Adrenal gland (tissue), 12 donors: ENCODE results near the gene NOVA1. TPM values are rescaled to one million over a fixed set of nuclear protein-coding genes. Genes with fewer than 3 reads are reported as not detected.

ENCODE experiments used
- DNase-seq, 7 donors: peaks; one replicate each; pipeline ENCODE4 v3.0.0-alpha.2; 2019 to 2020
- H3K27ac ChIP-seq, 5 donors: fragments of 200-600 bp; sonication (generic) in 4 of 5; 1 replicate in 3 of 5; 2 replicates in 2 of 5; pipeline versions ENCODE4 v1.5.1 to v1.8.0; 2016 to 2020; ENCODE audit warnings: mild to moderate bottlenecking in 1 of 5
- H3K27me3 ChIP-seq: fragments of 200-600 bp; 2 replicates; pipeline ENCODE4 v1.8.0; 2021
- H3K36me3 ChIP-seq, 2 donors: fragments of 200-600 bp; replicated peaks in 1 of 2; 1 replicate in 1 of 2; 2 replicates in 1 of 2; pipeline versions ENCODE4 v1.5.1 to v1.8.0; 2018 to 2022
- H3K4me1 ChIP-seq, 2 donors: fragments of 200-600 bp; replicated peaks in 1 of 2; 1 replicate in 1 of 2; 2 replicates in 1 of 2; pipeline versions ENCODE4 v1.5.1 to v1.8.0; 2018 to 2021
- H3K4me3 ChIP-seq, 4 donors: fragments of 200-600 bp; sonication (generic) in 3 of 4; one replicate each; pipeline ENCODE4 v1.5.1; 2016 to 2018
- H3K9me3 ChIP-seq, 3 donors: fragments of 200-600 bp; sonication (generic) in 1 of 3; replicated peaks in 1 of 3; 1 replicate in 2 of 3; 2 replicates in 1 of 3; pipeline versions ENCODE4 v1.5.1 to v1.8.0; 2016 to 2021
- POLR2A ChIP-seq, 2 donors: fragments of 450-650 bp; IDR thresholded peaks; one replicate each; pipeline ENCODE4 v1.6.1; 2017; ENCODE audit warnings: antibody characterized with exemption in 2 of 2, mild to moderate bottlenecking in 2 of 2, moderate library complexity in 1 of 2
- WGBS, 4 donors: extraction: QIAGEN DNeasy Blood & Tissue Kit in 2 of 4; methylation state at CpG; one replicate each; pipeline versions ENCODE4 v1.1.5 to v1.1.7; 2013 to 2017; 5-methylcytosine and 5-hydroxymethylcytosine counted together
- intact Hi-C, 2 donors: fragments of 100-400 bp; cut with DNase I; formaldehyde crosslinking; loops; one replicate each; pipeline versions ENCODE4 v1.14.1 to v1.15.0; 2022 to 2023
- polyA plus RNA-seq, 3 donors: library from polyadenylated mRNA; stranded (reverse); fragments of 200-250 nt in 2 of 3; fragments of 350-450 nt in 1 of 3; fragmentation: Illumina TruSeq in 1 of 3; extraction: RNeasy Lipid Tissue Mini Kit (QIAGEN cat#74804) in 1 of 3; gene quantifications; one replicate each; pipeline ENCODE4 v1.2.3, GENCODE V29; 2013 to 2014
- total RNA-seq, 9 donors: library from RNA; depleted of rRNA in 4 of 9; stranded (reverse); fragments of >200 nt in 4 of 9; fragments of 120-200 nt in 1 of 9; fragmentation: NEBNext Ultra II Directional in 1 of 9; extraction: Animal tissue kit (Norgen Biotek cat#: 25700) in 1 of 9; gene quantifications; one replicate each; pipeline versions ENCODE4 v1.1.0 to v1.2.4, GENCODE V29; 2013 to 2023
- TF ChIP-seq, protein P1 (sequence below), 6 experiments: fragments of 450-650 bp in 4 of 6; fragments of 200-600 bp in 2 of 6; sonication (generic) in 1 of 6; IDR thresholded peaks; 1 replicate in 5 of 6; 2 replicates in 1 of 6; pipeline versions ENCODE4 v1.5.1 to v1.8.0; 2016 to 2021; ENCODE audit warnings: antibody characterized with exemption in 6 of 6, mild to moderate bottlenecking in 2 of 6, moderate library complexity in 1 of 6
- donor health status: healthy with polysubstance abuse.
- donor health status: Bipolar disorder and iron deficiency.
- donor health status: DM: yes; HTN: yes; CAD: no.
- donor health status: DM: no; HTN: no; CAD: no.
- donor health status: DM: no; HTN: no; CAD: no.
- donor health status: DM: yes; HTN: yes; CAD: no.

NOVA1 gene
- total and polyA plus RNA-seq, 12 donors = 0.69 to 16.6 (median 4.4) TPM

DNA sequence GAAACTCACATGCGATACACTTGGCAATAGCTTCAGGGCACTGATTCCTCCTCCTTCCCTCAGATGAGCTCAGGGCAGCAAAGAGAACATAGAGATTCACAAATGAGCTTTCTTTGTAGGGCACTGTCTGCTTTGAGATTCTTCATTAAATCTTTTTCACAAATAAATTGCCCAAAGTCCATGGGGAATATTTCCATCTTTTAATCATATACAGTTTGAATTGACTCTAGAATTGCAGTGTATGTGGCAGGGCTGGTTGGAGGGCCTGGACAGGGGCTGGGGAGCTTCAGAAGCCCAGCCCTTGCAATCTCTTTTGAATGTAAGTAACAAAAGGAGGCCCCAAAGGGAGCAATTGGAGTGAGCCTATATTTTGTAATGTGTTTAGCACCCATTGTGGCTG lies 197.5 kb downstream of the NOVA1 start:
- Histone ChIP-seq H3K36me3 (no peaks in the 10 kb centered on the region), H3K4me1 (no peaks in the 10 kb centered on the region), H3K27me3 (no peaks in the 10 kb centered on the region), H3K27ac (no peak overlapping the region), H3K9me3 (no peaks in the 10 kb centered on the region), H3K4me3 (no peak overlapping the region)
- 76 to 100% (median 93%) methylated on average over 1 of the region's 1 CpG for WGBS, 4 donors
- DNase-seq = no peak
- TF ChIP-seq, protein P1, sequence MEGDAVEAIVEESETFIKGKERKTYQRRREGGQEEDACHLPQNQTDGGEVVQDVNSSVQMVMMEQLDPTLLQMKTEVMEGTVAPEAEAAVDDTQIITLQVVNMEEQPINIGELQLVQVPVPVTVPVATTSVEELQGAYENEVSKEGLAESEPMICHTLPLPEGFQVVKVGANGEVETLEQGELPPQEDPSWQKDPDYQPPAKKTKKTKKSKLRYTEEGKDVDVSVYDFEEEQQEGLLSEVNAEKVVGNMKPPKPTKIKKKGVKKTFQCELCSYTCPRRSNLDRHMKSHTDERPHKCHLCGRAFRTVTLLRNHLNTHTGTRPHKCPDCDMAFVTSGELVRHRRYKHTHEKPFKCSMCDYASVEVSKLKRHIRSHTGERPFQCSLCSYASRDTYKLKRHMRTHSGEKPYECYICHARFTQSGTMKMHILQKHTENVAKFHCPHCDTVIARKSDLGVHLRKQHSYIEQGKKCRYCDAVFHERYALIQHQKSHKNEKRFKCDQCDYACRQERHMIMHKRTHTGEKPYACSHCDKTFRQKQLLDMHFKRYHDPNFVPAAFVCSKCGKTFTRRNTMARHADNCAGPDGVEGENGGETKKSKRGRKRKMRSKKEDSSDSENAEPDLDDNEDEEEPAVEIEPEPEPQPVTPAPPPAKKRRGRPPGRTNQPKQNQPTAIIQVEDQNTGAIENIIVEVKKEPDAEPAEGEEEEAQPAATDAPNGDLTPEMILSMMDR (IDR thresholded peaks at IDR 0.05) = no peak
- TF ChIP-seq POLR2A (IDR thresholded peaks at IDR 0.05) = no peak
- intact Hi-C loops = no loop called here

DNA sequence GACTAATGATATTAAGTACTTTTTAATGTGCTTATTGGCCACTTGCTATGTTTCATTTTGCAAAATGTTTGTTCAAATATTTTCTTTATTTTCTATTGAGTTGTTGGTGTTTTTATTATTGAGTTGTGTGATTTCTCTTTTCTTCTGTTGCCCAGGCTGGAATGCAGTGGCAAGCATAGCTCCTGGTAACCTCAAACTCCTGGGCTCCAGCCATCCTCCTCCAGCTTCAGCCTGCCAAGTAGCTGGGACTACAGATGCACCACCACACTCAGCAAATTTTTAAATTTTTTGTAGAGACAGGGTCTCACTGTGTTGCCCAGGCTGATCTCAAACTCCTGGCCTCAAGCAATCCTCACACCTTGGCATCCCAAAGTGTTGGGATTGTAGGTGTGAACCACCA lies 199.2 kb downstream of the NOVA1 start:
- no peak overlapping the region for H3K4me3 ChIP-seq
- H3K27me3 ChIP-seq = no peaks in the 10 kb centered on the region
- no peak for DNase-seq
- no peaks in the 10 kb centered on the region for H3K9me3 ChIP-seq
- intact Hi-C loops = no loop called here
- TF ChIP-seq, protein P1 (IDR thresholded peaks at IDR 0.05) = no peak
- TF ChIP-seq POLR2A (IDR thresholded peaks at IDR 0.05) = no peak
- no peak overlapping the region for H3K27ac ChIP-seq
- H3K36me3 ChIP-seq = no peaks in the 10 kb centered on the region
- H3K4me1 ChIP-seq = no peaks in the 10 kb centered on the region
